Naive thymus-derived CD4-positive, alpha-beta T cell (primary cell): ENCODE measurements around the gene VSIG8. TPM values are rescaled to one million over a fixed set of nuclear protein-coding genes. Genes with fewer than 3 reads are reported as not detected.

Source experiments
- ATAC-seq: fragments of 150-1000 bp; cut with Tn5 transposase; 2 replicates; pipeline ENCODE4 v1.10.0; 2021; ENCODE audit warnings: mild to moderate bottlenecking, moderate library complexity
- CTCF ChIA-PET: fragments of 350-600 bp; sonication (Branson Sonifier 250); formaldehyde crosslinking; loops from one replicate; lab custom pipeline; 2021; ENCODE audit warnings: antibody characterized with exemption; lab: Charles Lee
- POLR2A ChIA-PET: fragments of 350-600 bp; sonication (Branson Sonifier 250); formaldehyde crosslinking; loops from one replicate; lab custom pipeline; 2021; ENCODE audit warnings: antibody characterized with exemption, inconsistent platforms; lab: Charles Lee
- DNase-seq, 9 donors: peaks; one replicate each; pipeline versions ENCODE4 v3.0.0 to v3.0.0-alpha.2; 2020 to 2022; ENCODE audit warnings: mixed read lengths in 1 of 9
- H3K27ac ChIP-seq: one replicate; pipeline ENCODE4 v1.7.0; 2013; ENCODE audit warnings: mild to moderate bottlenecking, low read depth, low read length, moderate library complexity
- H3K27me3 ChIP-seq, 2 donors: one replicate each; pipeline ENCODE4 v1.7.0; 2013; ENCODE audit warnings: low read length in 2 of 2, mild to moderate bottlenecking in 2 of 2, moderate library complexity in 2 of 2; ENCODE audit not compliant: control insufficient read depth in 2 of 2, insufficient read depth in 2 of 2
- H3K36me3 ChIP-seq, 3 experiments: 1 replicate in 2 of 3; 2 replicates in 1 of 3; pipeline ENCODE4 v1.7.0; 2013; ENCODE audit warnings: low read length in 3 of 3, mild to moderate bottlenecking in 3 of 3, moderate library complexity in 1 of 3; ENCODE audit not compliant: insufficient read depth in 3 of 3, control insufficient read depth in 2 of 3
- H3K4me1 ChIP-seq, 2 donors: one replicate each; pipeline ENCODE4 v1.7.0; 2013; ENCODE audit warnings: low read length in 2 of 2, mild to moderate bottlenecking in 2 of 2, moderate library complexity in 1 of 2; ENCODE audit not compliant: control insufficient read depth in 2 of 2, insufficient read depth in 2 of 2
- H3K4me3 ChIP-seq: 2 replicates; pipeline ENCODE4 v1.7.0; 2013; ENCODE audit warnings: mild to moderate bottlenecking, low read length
- H3K9me3 ChIP-seq, 3 experiments: 1 replicate in 2 of 3; 2 replicates in 1 of 3; pipeline ENCODE4 v1.7.0; 2013; ENCODE audit warnings: low read length in 3 of 3; ENCODE audit not compliant: control insufficient read depth in 2 of 3
- H3K27ac Mint-ChIP-seq, 9 donors: one replicate each; pipeline ENCODE4 v1.8.0; 2020 to 2022; ENCODE audit warnings: mixed read lengths in 9 of 9, mild to moderate bottlenecking in 8 of 9, moderate library complexity in 5 of 9, inconsistent platforms in 2 of 9
- H3K27me3 Mint-ChIP-seq, 5 donors: one replicate each; pipeline ENCODE4 v1.8.0; 2021 to 2022; ENCODE audit warnings: mixed read lengths in 5 of 5, mild to moderate bottlenecking in 1 of 5
- H3K36me3 Mint-ChIP-seq, 5 donors: one replicate each; pipeline ENCODE4 v1.8.0; 2020 to 2022; ENCODE audit warnings: mixed read lengths in 5 of 5, mild to moderate bottlenecking in 3 of 5, inconsistent platforms in 1 of 5
- H3K4me1 Mint-ChIP-seq, 7 donors: one replicate each; pipeline ENCODE4 v1.8.0; 2020 to 2022; ENCODE audit warnings: mixed read lengths in 7 of 7, mild to moderate bottlenecking in 3 of 7, inconsistent platforms in 1 of 7
- H3K4me3 Mint-ChIP-seq, 10 donors: one replicate each; pipeline ENCODE4 v1.8.0; 2020 to 2022; ENCODE audit warnings: mild to moderate bottlenecking in 10 of 10, mixed read lengths in 10 of 10, moderate library complexity in 6 of 10, inconsistent platforms in 2 of 10
- H3K9me3 Mint-ChIP-seq, 11 donors: one replicate each; pipeline ENCODE4 v1.8.0; 2020 to 2022; ENCODE audit warnings: mixed read lengths in 11 of 11, mild to moderate bottlenecking in 4 of 11, inconsistent platforms in 1 of 11, moderate library complexity in 1 of 11
- intact Hi-C, 2 donors: fragments of 100-400 bp; cut with micrococcal nuclease; formaldehyde crosslinking; loops; one replicate each; pipeline ENCODE4 v1.15.1; 2023
- polyA plus RNA-seq, 2 donors: library from polyadenylated mRNA; unstranded; fragments of 300-500 nt; fragmentation: Illumina TruSeq; gene quantifications; one replicate each; pipeline ENCODE4 v1.2.3, GENCODE V29; 2021
- total RNA-seq, 6 experiments: library from RNA in 5 of 6; stranded (reverse) in 5 of 6; gene quantifications; 1 replicate in 5 of 6; 2 replicates in 1 of 6; pipeline ENCODE4 v1.2.3 and lab custom pipeline; 2021 to 2026

The VSIG8 gene
- total and polyA plus RNA-seq, 7 experiments from 2014 or later = not detected

DNA sequence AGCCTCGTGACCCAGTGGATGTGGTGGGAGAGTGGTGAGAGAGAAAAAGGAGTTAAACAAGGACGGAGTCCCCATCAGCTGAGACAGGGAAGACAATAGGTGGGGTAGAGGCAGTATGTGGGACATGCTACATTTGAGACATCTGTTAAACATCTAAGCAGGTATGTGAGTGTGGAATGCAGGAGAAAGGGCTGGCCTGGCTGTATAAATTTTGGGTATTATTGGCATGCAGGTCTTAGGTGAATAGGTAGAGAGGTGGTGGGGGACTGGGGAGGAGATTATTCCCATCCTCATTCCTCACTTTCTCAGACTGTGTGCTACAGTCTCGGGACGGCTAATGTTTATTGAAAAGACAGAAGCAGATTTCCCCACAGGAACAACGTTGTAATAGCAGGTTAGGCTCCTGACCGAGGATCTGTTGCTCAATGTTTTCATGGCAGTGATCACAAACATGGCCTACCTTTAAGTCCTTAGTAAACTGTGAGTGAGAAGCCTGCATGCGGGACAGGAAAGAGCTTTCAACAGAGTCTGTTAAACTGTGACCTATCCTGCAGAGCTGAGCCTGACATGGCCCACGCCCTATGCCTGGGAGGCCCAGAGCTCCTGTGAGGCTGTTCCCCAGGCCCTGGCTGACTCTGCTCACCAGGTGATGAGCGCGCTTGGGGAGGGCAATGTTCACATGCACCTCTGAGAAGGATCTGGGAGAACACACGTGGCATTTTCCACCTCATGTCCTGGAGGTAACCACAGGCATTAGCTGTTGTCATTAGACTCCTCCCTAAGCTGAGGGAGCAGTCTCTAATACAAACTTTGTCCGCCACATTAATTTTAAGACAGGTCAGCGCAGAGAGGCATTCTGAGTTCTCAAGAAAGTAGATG is 16.5 kb downstream of the VSIG8 start:
- Mint-ChIP-seq H3K4me1 (peaks cover 0 to 11% (median 0%) of the 10 kb centered on the region in 7 donors), H3K4me3 (no peak overlapping the region), H3K36me3 (peaks cover 0 to 8% (median 0%) of the 10 kb centered on the region in 5 donors), H3K9me3 (no peaks in the 10 kb centered on the region), H3K27ac (peak overlapping the region in 3 of 9 donors; percentile 44 to 54 (median 54)), H3K27me3 (peaks cover 0 to 36% (median 0%) of the 10 kb centered on the region in 5 donors)
- no peaks in the 10 kb centered on the region for H3K27me3 ChIP-seq
- POLR2A ChIA-PET = no interaction called here
- no peaks in the 10 kb centered on the region for H3K4me1 ChIP-seq
- H3K9me3 ChIP-seq = no peaks in the 10 kb centered on the region
- CTCF ChIA-PET = no interaction called here
- H3K4me3 ChIP-seq = no peak overlapping the region
- no peak for ATAC-seq
- no peaks in the 10 kb centered on the region for H3K36me3 ChIP-seq
- no peak for DNase-seq
- intact Hi-C loops = no loop called here
- H3K27ac ChIP-seq = no peak overlapping the region

- H3K36me3 ChIP-seq = no peaks in the 10 kb centered on the region
- H3K27me3 Mint-ChIP-seq = peaks cover 0 to 30% (median 0%) of the 10 kb centered on the region in 5 donors
- peaks cover 0 to 11% (median 0%) of the 10 kb centered on the region in 7 donors for H3K4me1 Mint-ChIP-seq
- ChIA-PET CTCF (no interaction called here), POLR2A (interaction anchor here (0.6 kb wide), 1 partner anchor 14 kb away, joined by 3 read pairs; no protein-coding TSS in a partner anchor)
- DNase-seq (no peak), ATAC-seq (no peak)
- H3K4me3 Mint-ChIP-seq = no peak overlapping the region
- intact Hi-C loops = no loop called here
- no peak overlapping the region for H3K4me3 ChIP-seq
- no peaks in the 10 kb centered on the region for H3K9me3 ChIP-seq
- H3K27ac Mint-ChIP-seq = peak overlapping the region in 1 of 9 donors; percentile 25
- no peaks in the 10 kb centered on the region for H3K27me3 ChIP-seq
- H3K27ac ChIP-seq = no peak overlapping the region
- no peaks in the 10 kb centered on the region for H3K4me1 ChIP-seq
- H3K9me3 Mint-ChIP-seq = no peaks in the 10 kb centered on the region
- H3K36me3 Mint-ChIP-seq = peaks cover 0 to 15% (median 0%) of the 10 kb centered on the region in 5 donors
These were observed 19.0 kb downstream of the VSIG8 start for GRCh38 chr1:159843459-159843858.

DNA sequence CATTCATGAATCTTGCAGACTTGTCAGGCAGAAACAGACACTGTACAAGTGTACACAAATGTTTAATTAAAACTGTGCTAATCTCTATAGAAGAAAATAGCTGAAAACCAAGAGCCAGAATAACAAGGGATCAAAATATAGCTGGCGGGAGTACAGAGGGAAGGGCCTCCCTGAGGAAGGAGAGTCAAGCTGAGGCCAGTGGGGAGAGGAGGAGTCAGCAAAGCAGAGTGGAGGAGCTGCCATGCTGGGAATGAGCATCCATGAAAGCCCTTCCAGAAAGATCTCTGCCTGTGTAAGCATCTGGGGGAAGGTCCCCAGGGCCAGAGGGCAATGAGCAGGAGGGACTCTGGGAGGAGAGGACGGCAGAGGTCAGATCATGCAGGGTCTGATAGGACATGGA is 20.7 kb downstream of the VSIG8 start:
- Mint-ChIP-seq H3K4me3 (no peak overlapping the region), H3K9me3 (no peaks in the 10 kb centered on the region), H3K36me3 (peaks cover 0 to 25% (median 5%) of the 10 kb centered on the region in 5 donors), H3K27ac (no peak overlapping the region), H3K27me3 (peaks cover 0 to 30% (median 0%) of the 10 kb centered on the region in 5 donors), H3K4me1 (peaks cover 0 to 5% (median 0%) of the 10 kb centered on the region in 7 donors)
- Histone ChIP-seq H3K4me3 (no peak overlapping the region), H3K36me3 (no peaks in the 10 kb centered on the region), H3K27me3 (no peaks in the 10 kb centered on the region), H3K27ac (no peak overlapping the region), H3K4me1 (no peaks in the 10 kb centered on the region), H3K9me3 (no peaks in the 10 kb centered on the region)
- ATAC-seq (no peak), DNase-seq (no peak)
- intact Hi-C loops = no loop called here
- POLR2A ChIA-PET = interaction anchor here (0.7 kb wide), 1 partner anchor 171 kb away, joined by 3 read pairs; no protein-coding TSS in a partner anchor
- CTCF ChIA-PET = no interaction called here

- Mint-ChIP-seq H3K4me3 (no peak overlapping the region), H3K4me1 (peaks cover 0 to 5% (median 0%) of the 10 kb centered on the region in 7 donors), H3K36me3 (peaks cover 0 to 26% (median 10%) of the 10 kb centered on the region in 5 donors), H3K27ac (peak overlapping the region in 1 of 9 donors; percentile 53), H3K9me3 (no peaks in the 10 kb centered on the region), H3K27me3 (peaks cover 0 to 28% (median 0%) of the 10 kb centered on the region in 5 donors)
- H3K36me3 ChIP-seq = no peaks in the 10 kb centered on the region
- intact Hi-C loops = no loop called here
- no peaks in the 10 kb centered on the region for H3K27me3 ChIP-seq
- no peak overlapping the region for H3K4me3 ChIP-seq
- no peak for DNase-seq
- H3K9me3 ChIP-seq = no peaks in the 10 kb centered on the region
- CTCF ChIA-PET = no interaction called here
- no peak overlapping the region for H3K27ac ChIP-seq
- POLR2A ChIA-PET = no interaction called here
- H3K4me1 ChIP-seq = no peaks in the 10 kb centered on the region
- no peak for ATAC-seq
These were observed 23.2 kb downstream of the VSIG8 start for GRCh38 chr1:159839116-159839849.

DNA sequence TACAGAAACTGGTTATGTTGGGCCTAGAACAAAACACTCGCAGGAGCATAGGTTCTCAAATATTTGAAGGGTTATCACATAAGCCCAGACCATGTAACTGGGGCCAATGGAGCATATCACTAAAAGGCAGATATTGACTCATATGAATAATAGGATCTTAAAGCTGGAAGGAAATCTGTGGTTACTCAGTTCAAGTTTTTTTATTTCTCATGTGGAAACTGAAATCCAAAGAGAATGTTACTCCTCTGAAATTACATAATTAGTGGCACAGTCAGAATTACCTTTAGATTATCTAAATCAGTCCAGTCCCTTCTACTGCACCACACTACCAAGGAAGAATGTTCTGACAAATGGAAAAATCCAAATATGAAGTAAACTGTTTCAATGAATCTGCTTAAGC is 23.7 kb downstream of the VSIG8 start:
- Mint-ChIP-seq H3K4me3 (no peak overlapping the region), H3K27me3 (peaks cover 0 to 25% (median 0%) of the 10 kb centered on the region in 5 donors), H3K4me1 (peaks cover 0 to 5% (median 0%) of the 10 kb centered on the region in 7 donors), H3K9me3 (no peaks in the 10 kb centered on the region), H3K36me3 (peaks cover 0 to 26% (median 10%) of the 10 kb centered on the region in 5 donors), H3K27ac (peak overlapping the region in 2 of 9 donors; percentile 6 to 53)
- no peaks in the 10 kb centered on the region for H3K4me1 ChIP-seq
- DNase-seq (no peak), ATAC-seq (no peak)
- POLR2A ChIA-PET = no interaction called here
- no peaks in the 10 kb centered on the region for H3K27me3 ChIP-seq
- no peak overlapping the region for H3K4me3 ChIP-seq
- no peaks in the 10 kb centered on the region for H3K36me3 ChIP-seq
- no peak overlapping the region for H3K27ac ChIP-seq
- no peaks in the 10 kb centered on the region for H3K9me3 ChIP-seq
- CTCF ChIA-PET = no interaction called here
- intact Hi-C loops = no loop called here

DNA sequence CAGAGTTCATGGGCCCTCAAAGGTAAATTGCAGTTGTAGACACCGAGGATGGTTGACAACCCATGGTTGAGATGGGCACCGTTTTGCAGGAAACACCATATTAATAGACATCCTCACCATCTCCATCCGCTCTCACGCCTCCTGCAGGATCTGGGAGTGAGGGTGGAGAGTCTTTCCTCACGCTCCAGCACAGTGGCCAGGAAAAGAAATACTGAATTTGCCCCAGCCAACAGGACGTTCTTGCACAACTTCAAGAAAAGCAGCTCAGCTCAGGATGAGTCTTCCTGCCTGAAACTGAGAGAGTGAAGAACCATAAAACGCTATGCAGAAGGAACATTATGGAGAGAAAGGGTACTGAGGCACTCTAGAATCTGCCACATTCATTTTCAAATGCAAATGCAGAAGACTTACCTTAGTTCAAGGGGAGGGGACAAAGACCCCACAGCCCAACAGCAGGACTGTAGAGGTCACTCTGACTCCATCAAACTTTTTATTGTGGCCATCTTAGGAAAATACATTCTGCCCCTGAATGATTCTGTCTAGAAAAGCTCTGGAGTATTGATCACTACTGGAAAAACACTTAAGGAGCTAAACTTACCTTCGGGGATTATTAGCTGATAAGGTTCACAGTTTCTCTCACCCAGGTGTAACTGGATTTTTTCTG is 26.5 kb downstream of the VSIG8 start:
- no peaks in the 10 kb centered on the region for H3K27me3 ChIP-seq
- no peaks in the 10 kb centered on the region for H3K4me1 ChIP-seq
- no peak overlapping the region for H3K27ac ChIP-seq
- ATAC-seq (no peak), DNase-seq (no peak)
- Mint-ChIP-seq H3K9me3 (no peaks in the 10 kb centered on the region), H3K4me3 (no peak overlapping the region), H3K27me3 (peaks cover 0 to 30% (median 0%) of the 10 kb centered on the region in 5 donors), H3K36me3 (peaks cover 0 to 18% (median 10%) of the 10 kb centered on the region in 5 donors), H3K27ac (no peak overlapping the region), H3K4me1 (peaks cover 0 to 5% (median 0%) of the 10 kb centered on the region in 7 donors)
- H3K9me3 ChIP-seq = no peaks in the 10 kb centered on the region
- H3K36me3 ChIP-seq = no peaks in the 10 kb centered on the region
- ChIA-PET CTCF (interaction anchor here (0.9 kb wide), 1 partner anchor 57 kb away, joined by 3 read pairs; no protein-coding TSS in a partner anchor), POLR2A (no interaction called here)
- intact Hi-C loops = no loop called here
- H3K4me3 ChIP-seq = no peak overlapping the region
